Psoas muscle (tissue), 8 donors: ENCODE measurements around the gene COL4A3. TPM values are rescaled to one million over a fixed set of nuclear protein-coding genes. Genes with fewer than 3 reads are reported as not detected.

Experiments used
- ATAC-seq, 4 donors: fragments of 200-7000 bp; cut with Tn5 transposase; one replicate each; pipeline ENCODE4 v1.9.1; 2020; ENCODE audit warnings: moderate library complexity in 3 of 4, mild to moderate bottlenecking in 2 of 4
- DNase-seq, 2 donors: peaks; one replicate each; pipeline ENCODE4 v3.0.0-alpha.2; 2020
- H3K27ac ChIP-seq: fragments of 200-600 bp; one replicate; pipeline ENCODE4 v1.8.0; 2022
- H3K27me3 ChIP-seq, 3 donors: fragments of 200-600 bp in 1 of 3; one replicate each; pipeline versions ENCODE4 v1.6.1 to v1.8.0; 2013 to 2022; ENCODE audit warnings: low read length in 2 of 3, mild to moderate bottlenecking in 2 of 3, moderate library complexity in 1 of 3; ENCODE audit not compliant: insufficient read depth in 3 of 3
- H3K36me3 ChIP-seq, 2 donors: fragments of 200-600 bp in 1 of 2; one replicate each; pipeline versions ENCODE4 v1.6.1 to v1.8.0; 2013 to 2022; ENCODE audit warnings: low read depth in 1 of 2, mild to moderate bottlenecking in 1 of 2, moderate library complexity in 1 of 2; ENCODE audit not compliant: insufficient read depth in 1 of 2
- H3K4me1 ChIP-seq: fragments of 200-600 bp; one replicate; pipeline ENCODE4 v1.8.0; 2022
- H3K4me3 ChIP-seq: fragments of 200-600 bp; one replicate; pipeline ENCODE4 v1.8.0; 2022; ENCODE audit warnings: mild to moderate bottlenecking
- H3K9me3 ChIP-seq: fragments of 200-600 bp; one replicate; pipeline ENCODE4 v1.8.0; 2022
- CTCF ChIP-seq: fragments of 200-600 bp; IDR thresholded peaks from one replicate; pipeline ENCODE4 v1.8.0; 2022; ENCODE audit warnings: antibody characterized with exemption
- WGBS, 3 donors: extraction: QIAGEN DNeasy Blood & Tissue Kit; methylation state at CpG; one replicate each; pipeline versions ENCODE4 v1.1.6 to v1.1.7; 2013; 5-methylcytosine and 5-hydroxymethylcytosine counted together
- intact Hi-C, 2 donors: fragments of 100-400 bp; cut with DNase I; formaldehyde crosslinking; loops; one replicate each; pipeline versions ENCODE4 v1.11.0 to v1.14.2; 2022
- polyA plus RNA-seq, 3 donors: library from polyadenylated mRNA; stranded (reverse); fragments of 200-250 nt; gene quantifications; one replicate each; pipeline ENCODE4 v1.2.3, GENCODE V29; 2013
- total RNA-seq, 4 donors: library from RNA; stranded (reverse); fragmentation: NEBNext Ultra II Directional in 2 of 4; extraction: Animal tissue kit (Norgen Biotek cat#: 25700) in 2 of 4; gene quantifications; one replicate each; pipeline versions ENCODE4 v1.2.1 to v1.2.4, GENCODE V29; 2021 to 2023
- donor health status: healthy with polysubstance abuse.
- donor health status: DM: no; HTN: no; CAD: no; lungs with moderate emphysema.
- donor health status: Bipolar disorder and iron deficiency.
- donor health status: healthy.
- donor health status: DM: yes; HTN: yes; CAD: no.
- donor health status: DM: no; HTN: no; CAD: no.
- donor health status: DM: no; HTN: no; CAD: no.
- donor health status: DM: yes; HTN: yes; CAD: no.

COL4A3 gene
- total and polyA plus RNA-seq, 7 donors = 3.1 to 29.4 (median 5.6) TPM

DNA sequence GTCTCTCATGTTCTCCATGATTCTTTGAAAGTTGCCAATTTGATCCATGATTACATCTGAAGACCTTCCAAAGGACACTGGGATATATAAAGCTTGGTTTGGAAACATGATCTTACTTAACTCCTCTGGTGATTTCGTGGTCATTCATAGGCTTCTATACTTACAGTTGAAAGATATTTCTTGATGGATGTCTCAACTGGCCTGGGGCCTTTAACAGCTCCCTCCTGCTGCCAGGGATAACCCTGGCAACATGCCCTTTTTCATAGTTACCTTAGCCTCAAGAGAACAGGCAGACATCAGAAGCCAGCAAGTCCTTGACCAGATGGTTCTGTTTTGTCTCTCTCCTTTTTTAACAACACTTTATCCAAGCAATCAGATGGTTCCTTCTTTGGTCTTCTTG is 137.1 kb downstream of the COL4A3 start:
- intact Hi-C loops = loop anchor here in 1 of 2 donors (5.0 kb wide), 1 partner anchor 59 kb away; no protein-coding TSS in a partner anchor
- Histone ChIP-seq H3K9me3 (no peaks in the 10 kb centered on the region), H3K4me1 (peaks cover 3% of the 10 kb centered on the region), H3K4me3 (no peak overlapping the region), H3K36me3 (peaks cover 3 to 93% of the 10 kb centered on the region in 2 donors), H3K27me3 (no peaks in the 10 kb centered on the region), H3K27ac (no peak overlapping the region)
- DNase-seq (no peak), ATAC-seq (peak; percentile 71 to 95 (median 92))
- 19 to 43% (median 23%) methylated on average over 1 of the region's 1 CpG for WGBS, 3 donors
- TF ChIP-seq CTCF = no peak

- H3K36me3 ChIP-seq = peaks cover 8 to 98% of the 10 kb centered on the region in 2 donors
- no peaks in the 10 kb centered on the region for H3K27me3 ChIP-seq
- DNase-seq (peak in 1 of 2 donors; percentile 18), ATAC-seq (peak; percentile 88 to 97 (median 96))
- TF ChIP-seq CTCF = no peak
- no peak overlapping the region for H3K4me3 ChIP-seq
- peak overlapping the region; percentile 74 for H3K27ac ChIP-seq
- H3K4me1 ChIP-seq = peaks cover 10% of the 10 kb centered on the region
- no peaks in the 10 kb centered on the region for H3K9me3 ChIP-seq
- intact Hi-C loops = no loop called here
- WGBS, 3 donors = 31 to 40% (median 38%) methylated on average over 4 of the region's 4 CpGs
Measured at GRCh38 chr2:227308784-227309183, 144.4 kb downstream of the COL4A3 start.

- Histone ChIP-seq H3K27ac (no peak overlapping the region), H3K4me3 (no peak overlapping the region), H3K4me1 (peaks cover 10% of the 10 kb centered on the region), H3K9me3 (no peaks in the 10 kb centered on the region), H3K27me3 (no peaks in the 10 kb centered on the region), H3K36me3 (peaks cover 5 to 95% of the 10 kb centered on the region in 2 donors)
- intact Hi-C loops = no loop called here
- TF ChIP-seq CTCF = no peak
- DNase-seq (no peak), ATAC-seq (no peak)
- 87 to 91% (median 89%) methylated on average over 4 of the region's 4 CpGs for WGBS, 3 donors
Measured at GRCh38 chr2:227310756-227311110, 146.3 kb downstream of the COL4A3 start.

- no peak overlapping the region for H3K27ac ChIP-seq
- DNase-seq = no peak
- H3K27me3 ChIP-seq = no peaks in the 10 kb centered on the region
- ATAC-seq = no peak
- TF ChIP-seq CTCF = no peak
- peaks cover 5 to 83% of the 10 kb centered on the region in 2 donors for H3K36me3 ChIP-seq
- no peaks in the 10 kb centered on the region for H3K9me3 ChIP-seq
- intact Hi-C loops = no loop called here
- 93 to 96% (median 96%) methylated on average over 5 of the region's 5 CpGs for WGBS, 3 donors
- H3K4me3 ChIP-seq = no peak overlapping the region
- peaks cover 10% of the 10 kb centered on the region for H3K4me1 ChIP-seq
Measured at GRCh38 chr2:227311861-227312506, 147.6 kb downstream of the COL4A3 start.

DNA sequence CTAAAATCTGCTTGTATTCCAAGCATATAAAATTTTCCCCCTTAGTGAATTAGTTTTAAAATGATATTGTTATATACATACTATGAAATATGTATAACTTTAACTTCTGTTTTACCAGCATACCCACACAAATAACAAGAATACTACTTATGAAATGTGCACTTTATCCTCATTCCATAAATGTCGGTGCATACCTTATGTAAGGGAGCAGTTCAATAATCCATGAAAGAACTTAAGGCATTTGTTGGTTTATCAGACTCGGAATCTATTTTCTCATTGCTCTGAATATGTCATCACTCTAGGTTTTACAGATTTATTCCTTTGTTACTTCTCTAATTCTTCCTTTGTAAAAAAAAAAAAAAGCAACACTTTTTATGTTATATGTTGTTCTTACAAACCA is 148.2 kb downstream of the COL4A3 start:
- ATAC-seq (no peak), DNase-seq (no peak)
- peaks cover 10% of the 10 kb centered on the region for H3K4me1 ChIP-seq
- no peaks in the 10 kb centered on the region for H3K9me3 ChIP-seq
- H3K27ac ChIP-seq = no peak overlapping the region
- H3K27me3 ChIP-seq = no peaks in the 10 kb centered on the region
- WGBS, 3 donors = 46 to 77% (median 47%) methylated on average over 2 of the region's 2 CpGs
- intact Hi-C loops = no loop called here
- no peak overlapping the region for H3K4me3 ChIP-seq
- no peak for TF ChIP-seq CTCF
- peaks cover 5 to 77% of the 10 kb centered on the region in 2 donors for H3K36me3 ChIP-seq
